HCEC 1CT (cell line): ENCODE data around the gene KLC3.
A peak's percentile ranks its signal among the peaks of the same experiment; 100 is the strongest.

Experiments used
- DNase-seq: peaks from one replicate; pipeline ENCODE4 v3.0.0-alpha.2; 2017

KLC3 gene

GRCh38 chr19:45380107-45380506 lies 39.6 kb downstream of the KLC3 start:
- DNase-seq, result no peak

GRCh38 chr19:45382426-45382825 lies 41.9 kb downstream of the KLC3 start:
- no peak for DNase-seq

- DNase-seq, result no peak
Measured at GRCh38 chr19:45385392-45386221, 45.1 kb downstream of the KLC3 start.

- peak; percentile 39 for DNase-seq
Measured at GRCh38 chr19:45391346-45391745, 50.8 kb downstream of the KLC3 start.

GRCh38 chr19:45391871-45392665 lies 51.5 kb downstream of the KLC3 start:
- DNase-seq, result no peak

GRCh38 chr19:45395821-45396617 lies 55.5 kb downstream of the KLC3 start:
- no peak for DNase-seq

- no peak for DNase-seq
Measured at GRCh38 chr19:45400192-45400591, 59.6 kb downstream of the KLC3 start.
